H9 (cell line): ENCODE results near the gene CSAD. TPM values are rescaled to one million over a fixed set of nuclear protein-coding genes. Genes with fewer than 3 reads are reported as not detected.

Experiments
- DNase-seq: peaks from one replicate; pipeline ENCODE4 v3.0.0-alpha.2; 2017
- H2AFZ ChIP-seq: one replicate; pipeline ENCODE4 v1.6.1; 2013; ENCODE audit warnings: mild to moderate bottlenecking, low read length, control low read depth, moderate library complexity
- H2AK5ac ChIP-seq: 2 replicates; pipeline ENCODE4 v1.6.1; 2013; ENCODE audit warnings: low read length, control low read depth, mixed read lengths; ENCODE audit not compliant: insufficient read length
- H2BK120ac ChIP-seq: one replicate; pipeline ENCODE4 v1.6.1; 2013; ENCODE audit warnings: low read depth, mild to moderate bottlenecking, low read length, control low read depth, inconsistent platforms; ENCODE audit not compliant: poor library complexity, severe bottlenecking
- H2BK12ac ChIP-seq: 2 replicates; pipeline ENCODE4 v1.6.1; 2013; ENCODE audit warnings: low read length, control low read depth, mixed read lengths, low read depth; ENCODE audit not compliant: insufficient read length
- H2BK15ac ChIP-seq: 2 replicates; pipeline ENCODE4 v1.6.1; 2013; ENCODE audit warnings: low read depth, low read length, control low read depth
- H2BK20ac ChIP-seq: one replicate; pipeline ENCODE4 v1.6.1; 2013; ENCODE audit warnings: low read depth, mild to moderate bottlenecking, low read length, control low read depth, inconsistent platforms; ENCODE audit not compliant: poor library complexity, severe bottlenecking
- H2BK5ac ChIP-seq: 2 replicates; pipeline ENCODE4 v1.6.1; 2013; ENCODE audit warnings: low read length, control low read depth, mixed read lengths; ENCODE audit not compliant: insufficient read length
- H3K14ac ChIP-seq: 2 replicates; pipeline ENCODE4 v1.6.1; 2013; ENCODE audit warnings: low read length, control low read depth; ENCODE audit not compliant: insufficient read depth
- H3K18ac ChIP-seq: 2 replicates; pipeline ENCODE4 v1.6.1; 2013; ENCODE audit warnings: low read depth, mild to moderate bottlenecking, mixed read lengths, low read length, control low read depth; ENCODE audit not compliant: insufficient read length
- H3K23ac ChIP-seq: 2 replicates; pipeline ENCODE4 v1.6.1; 2013; ENCODE audit warnings: low read length, control low read depth, mixed read lengths, low read depth; ENCODE audit not compliant: insufficient read length
- H3K23me2 ChIP-seq: 2 replicates; pipeline ENCODE4 v1.6.1; 2013; ENCODE audit warnings: low read depth, mild to moderate bottlenecking, mixed read lengths, low read length, control low read depth; ENCODE audit not compliant: insufficient read length, poor library complexity, severe bottlenecking
- H3K27ac ChIP-seq: 2 replicates; pipeline ENCODE4 v1.5.1; 2013; ENCODE audit warnings: low read length, control low read depth, mixed read lengths, low read depth; ENCODE audit not compliant: insufficient read length
- H3K27me3 ChIP-seq: 2 replicates; pipeline ENCODE4 v1.6.1; 2013; ENCODE audit warnings: low read length, control low read depth, inconsistent platforms; ENCODE audit not compliant: insufficient read depth
- H3K4ac ChIP-seq: 2 replicates; pipeline ENCODE4 v1.6.1; 2013; ENCODE audit warnings: low read depth, mild to moderate bottlenecking, control low read depth, inconsistent platforms, low read length, moderate library complexity
- H3K4me1 ChIP-seq: 2 replicates; pipeline ENCODE4 v1.6.1; 2013; ENCODE audit warnings: low read length, control low read depth, inconsistent platforms; ENCODE audit not compliant: insufficient read depth
- H3K4me2 ChIP-seq: 2 replicates; pipeline ENCODE4 v1.6.1; 2013; ENCODE audit warnings: low read length, control low read depth, mixed read lengths; ENCODE audit not compliant: insufficient read length, insufficient read depth
- H3K56ac ChIP-seq: 2 replicates; pipeline ENCODE4 v1.6.1; 2013; ENCODE audit warnings: low read depth, mild to moderate bottlenecking, mixed read lengths, low read length, control low read depth; ENCODE audit not compliant: insufficient read length
- H3K79me1 ChIP-seq: 2 replicates; pipeline ENCODE4 v1.6.1; 2013; ENCODE audit warnings: low read depth, mild to moderate bottlenecking, moderate library complexity, low read length, control low read depth, inconsistent platforms; ENCODE audit not compliant: insufficient read depth, poor library complexity, severe bottlenecking
- H3K79me2 ChIP-seq: 2 replicates; pipeline ENCODE4 v1.6.1; 2013; ENCODE audit warnings: low read length, control low read depth, inconsistent platforms; ENCODE audit not compliant: insufficient read depth
- H3K9ac ChIP-seq: 2 replicates; pipeline ENCODE4 v1.6.1; 2013; ENCODE audit warnings: low read length, control low read depth, mixed read lengths; ENCODE audit not compliant: insufficient read length; ENCODE audit errors: extremely low read depth
- H3K9me3 ChIP-seq: one replicate; pipeline ENCODE4 v1.6.1; 2013; ENCODE audit warnings: low read depth, low read length, inconsistent platforms; ENCODE audit not compliant: control insufficient read depth
- H3T11ph ChIP-seq: one replicate; pipeline ENCODE4 v1.6.1; 2013; ENCODE audit warnings: mild to moderate bottlenecking, low read length, control low read depth, inconsistent platforms
- H4K20me1 ChIP-seq: one replicate; pipeline ENCODE4 v1.6.1; 2013; ENCODE audit not compliant: control insufficient read depth, insufficient read length, insufficient read depth
- H4K5ac ChIP-seq: 2 replicates; pipeline ENCODE4 v1.6.1; 2013; ENCODE audit warnings: low read depth, mild to moderate bottlenecking, mixed read lengths, low read length, control low read depth; ENCODE audit not compliant: insufficient read length
- H4K8ac ChIP-seq: replicated peaks from 2 replicates; pipeline ENCODE4 v1.6.1; 2013; ENCODE audit warnings: low read length, control low read depth, mixed read lengths, low read depth; ENCODE audit not compliant: insufficient read length
- H4K91ac ChIP-seq: 2 replicates; pipeline ENCODE4 v1.6.1; 2013; ENCODE audit warnings: low read depth, mild to moderate bottlenecking, moderate library complexity, mixed read lengths, low read length, control low read depth; ENCODE audit not compliant: insufficient read length
- H3K27ac Mint-ChIP-seq, 3 experiments: 2 replicates in 2 of 3; 3 replicates in 1 of 3; pipeline ENCODE4 v1.8.0; 2020 to 2021; ENCODE audit warnings: mixed read lengths in 3 of 3, mild to moderate bottlenecking in 1 of 3, moderate library complexity in 1 of 3
- H3K27me3 Mint-ChIP-seq: 2 replicates; pipeline ENCODE4 v1.8.0; 2021; ENCODE audit warnings: low read depth, mild to moderate bottlenecking, moderate library complexity, mixed read lengths
- H3K36me3 Mint-ChIP-seq, 3 experiments: 2 replicates in 2 of 3; 3 replicates in 1 of 3; pipeline ENCODE4 v1.8.0; 2020 to 2021; ENCODE audit warnings: low read depth in 3 of 3, mixed read lengths in 3 of 3; ENCODE audit not compliant: insufficient read depth in 1 of 3
- H3K4me1 Mint-ChIP-seq, 2 experiments: 2 replicates each; pipeline ENCODE4 v1.8.0; 2020; ENCODE audit warnings: mixed read lengths in 2 of 2
- H3K4me3 Mint-ChIP-seq, 2 experiments: 2 replicates in 1 of 2; 3 replicates in 1 of 2; pipeline ENCODE4 v1.8.0; 2020 to 2021; ENCODE audit warnings: mild to moderate bottlenecking in 2 of 2, mixed read lengths in 2 of 2, moderate library complexity in 1 of 2
- H3K9me3 Mint-ChIP-seq, 2 experiments: 2 replicates in 1 of 2; 3 replicates in 1 of 2; pipeline ENCODE4 v1.8.0; 2020; ENCODE audit warnings: mild to moderate bottlenecking in 2 of 2, mixed read lengths in 2 of 2, moderate library complexity in 1 of 2
- CTCF ChIP-seq: fragments of 200-600 bp; sonication (generic); conservative IDR thresholded peaks from 3 replicates; pipeline ENCODE4 v1.8.0; 2021; ENCODE audit warnings: antibody characterized with exemption, mild to moderate bottlenecking
- WGBS: extraction: QIAGEN DNeasy Blood & Tissue Kit; methylation state at CpG from one replicate; pipeline ENCODE4 v1.1.7; 2013; ENCODE audit warnings: missing lambda C conversion rate, low lambda C conversion rate, mixed read lengths; ENCODE audit not compliant: insufficient read length; ENCODE audit errors: extremely low coverage; 5-methylcytosine and 5-hydroxymethylcytosine counted together
- total RNA-seq: library from RNA; stranded (reverse); gene quantifications from 2 replicates; pipeline ENCODE4 v1.2.1, GENCODE V29; 2021

Gene CSAD
- total RNA-seq, 1 experiment from 2014 or later = 7.4 TPM

- no peak overlapping the region for H3K4ac ChIP-seq
- no peaks in the 10 kb centered on the region; a peak in 1 of 5 replicates for H3K9me3 Mint-ChIP-seq
- peaks cover 11 to 21% of the 10 kb centered on the region in 2 experiments for H3K4me1 Mint-ChIP-seq
- no peak overlapping the region for H4K5ac ChIP-seq
- peaks cover 93% of the 10 kb centered on the region for H3K27me3 Mint-ChIP-seq
- H3K23ac ChIP-seq = no peak overlapping the region
- no peaks in the 10 kb centered on the region for H3K79me1 ChIP-seq
- H3K14ac ChIP-seq = no peak overlapping the region
- H2BK12ac ChIP-seq = no peak overlapping the region
- no peak overlapping the region for H2BK20ac ChIP-seq
- H3K9me3 ChIP-seq = no peaks in the 10 kb centered on the region
- H2BK5ac ChIP-seq = no peak overlapping the region
- WGBS = no CpG with 5 or more reads among the region's 10 CpGs
- no peaks in the 10 kb centered on the region for H3K79me2 ChIP-seq
- no peak overlapping the region for H2AK5ac ChIP-seq
- TF ChIP-seq CTCF = no peak
- H3K4me1 ChIP-seq = no peaks in the 10 kb centered on the region; the same call in 1 of the 2 replicates
- H3K23me2 ChIP-seq = no peaks in the 10 kb centered on the region
- H3K56ac ChIP-seq = no peak overlapping the region
- DNase-seq = no peak
- H3K27ac ChIP-seq = no peak overlapping the region
- H2BK120ac ChIP-seq = no peak overlapping the region
- H3K9ac ChIP-seq = no peak overlapping the region
- H4K91ac ChIP-seq = no peak overlapping the region
- H3K4me2 ChIP-seq = no peak overlapping the region
- no peak overlapping the region for H3K4me3 Mint-ChIP-seq
- H4K20me1 ChIP-seq = no peaks in the 10 kb centered on the region
- no peak overlapping the region for H2BK15ac ChIP-seq
- peaks cover 25% of the 10 kb centered on the region for H3K27me3 ChIP-seq
- no peak overlapping the region for H2AFZ ChIP-seq
- H3K36me3 Mint-ChIP-seq = peaks cover 0 to 6% (median 0%) of the 10 kb centered on the region in 3 experiments; a peak in 1 of 7 replicates
- no peak overlapping the region for H3K27ac Mint-ChIP-seq
- no peak overlapping the region for H3K18ac ChIP-seq
- no peak overlapping the region for H3T11ph ChIP-seq
- H4K8ac ChIP-seq = no peak overlapping the region
Measured at GRCh38 chr12:53171725-53172329, 8.9 kb downstream of the CSAD start.
